HG03460 (cell line): ENCODE results near the gene MUC4.
"Not testable (repeated sequence)": the region's sequence is repeated elsewhere in the genome, so short reads cannot be mapped to it uniquely, and the experiment has no call there.

Experiments
- ATAC-seq: cut with Tn5 transposase; IDR thresholded peaks from one replicate; pipeline ENCODE4 v1.9.1; 2021; ENCODE audit not compliant: unreplicated experiment

Gene MUC4

GRCh38 chr3:195744437-195744836 lies 67.3 kb downstream of the MUC4 start:
- no peak for ATAC-seq

GRCh38 chr3:195739561-195740111 lies 72.1 kb downstream of the MUC4 start:
- ATAC-seq, result no peak

- ATAC-seq, result no peak
Observed at GRCh38 chr3:195738274-195739044, 73.3 kb downstream of the MUC4 start.

GRCh38 chr3:195737782-195738181 lies 73.9 kb downstream of the MUC4 start:
- not testable (repeated sequence) for ATAC-seq

GRCh38 chr3:195736866-195737490 lies 74.8 kb downstream of the MUC4 start:
- ATAC-seq, result no peak

- ATAC-seq, result no peak
Observed at GRCh38 chr3:195735036-195735695, 76.6 kb downstream of the MUC4 start.

GRCh38 chr3:195732940-195733339 lies 78.8 kb downstream of the MUC4 start:
- no peak for ATAC-seq

- no peak for ATAC-seq
Observed at GRCh38 chr3:195731356-195731905, 80.3 kb downstream of the MUC4 start.

GRCh38 chr3:195729476-195730251 lies 82.1 kb downstream of the MUC4 start:
- no peak for ATAC-seq

- not testable (repeated sequence) for ATAC-seq
Observed at GRCh38 chr3:195728789-195729188, 82.9 kb downstream of the MUC4 start.

- no peak for ATAC-seq
Observed at GRCh38 chr3:195727606-195728195, 84.0 kb downstream of the MUC4 start.

- not testable (repeated sequence) for ATAC-seq
Observed at GRCh38 chr3:195725916-195726740, 85.6 kb downstream of the MUC4 start.

- ATAC-seq, result not testable (repeated sequence)
Observed at GRCh38 chr3:195724363-195724762, 87.4 kb downstream of the MUC4 start.

GRCh38 chr3:195722996-195723345 lies 88.8 kb downstream of the MUC4 start:
- ATAC-seq, result not testable (repeated sequence)

GRCh38 chr3:195722139-195722995 lies 89.4 kb downstream of the MUC4 start:
- not testable (repeated sequence) for ATAC-seq

GRCh38 chr3:195720831-195721506 lies 90.8 kb downstream of the MUC4 start, which contains the start of gene MUC20:
TSS of gene MUC20 (plus strand) at chr3:195720978. CDS start at chr3:195721008, 30 bp downstream.
- not testable (repeated sequence) for ATAC-seq

- ATAC-seq, result not testable (repeated sequence)
Observed at GRCh38 chr3:195719514-195720254, 92.0 kb downstream of the MUC4 start.
